KOPT-K1 (cell line): ENCODE measurements around the gene LSM10.
A peak's percentile ranks its signal among the peaks of the same experiment; 100 is the strongest.

Experiments used
- H3K27ac ChIP-seq: fragments of 200-600 bp; sonication (generic); 2 replicates; pipeline ENCODE4 v1.5.1; 2016; ENCODE audit warnings: antibody characterized with exemption, mild to moderate bottlenecking, low read depth, low read length; ENCODE audit not compliant: poor library complexity, severe bottlenecking
- H3K36me3 ChIP-seq: fragments of 200-600 bp; sonication (generic); 2 replicates; pipeline ENCODE4 v1.5.1; 2017; ENCODE audit warnings: antibody characterized with exemption, mild to moderate bottlenecking, low read length, moderate library complexity; ENCODE audit not compliant: insufficient read depth
- H3K9me3 ChIP-seq: fragments of 200-600 bp; sonication (generic); 2 replicates; pipeline ENCODE4 v1.5.1; 2017; ENCODE audit warnings: antibody characterized with exemption, low read length, mild to moderate bottlenecking; ENCODE audit not compliant: insufficient read depth, poor library complexity, severe bottlenecking

The LSM10 gene

DNA sequence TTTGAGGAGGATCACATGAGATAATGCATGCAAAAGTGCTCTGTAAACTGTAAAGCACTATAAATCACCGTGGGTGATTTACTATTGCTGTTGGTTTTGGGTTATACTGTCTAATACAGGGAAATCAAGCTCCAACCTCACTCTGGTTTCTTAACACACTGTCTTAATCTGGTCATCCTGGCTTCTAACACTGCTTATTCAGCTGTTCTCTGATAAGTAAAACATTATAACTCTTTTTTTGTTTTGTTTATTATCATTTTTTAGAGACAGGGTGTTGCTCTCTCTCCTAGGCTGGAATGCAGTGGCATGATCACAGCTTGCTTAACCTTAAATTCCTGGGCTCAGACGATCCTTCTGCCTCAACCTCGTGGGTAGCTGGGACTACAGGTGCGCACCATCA lies 21.9 kb upstream of the LSM10 start:
- Histone ChIP-seq H3K27ac (no peak overlapping the region), H3K9me3 (no peaks in the 10 kb centered on the region), H3K36me3 (no peaks in the 10 kb centered on the region)

DNA sequence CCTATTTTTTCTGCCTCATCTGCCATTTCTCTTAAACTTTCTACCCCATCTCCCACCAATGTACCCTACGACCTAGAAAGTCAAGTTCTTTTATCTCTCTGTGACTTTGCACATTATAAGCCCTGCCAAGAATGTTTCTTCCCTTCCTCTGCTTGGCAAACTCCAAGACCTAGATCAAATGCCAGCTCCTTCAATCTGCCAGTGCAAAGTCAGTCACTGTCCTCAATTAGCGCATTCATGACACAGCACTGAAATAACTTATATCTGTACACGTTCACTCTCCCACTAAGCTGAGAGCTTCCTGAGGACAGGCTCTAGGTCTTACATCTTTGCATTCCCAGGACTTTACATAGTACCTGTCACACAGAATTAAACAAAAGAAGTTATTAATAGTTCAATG lies 21.4 kb upstream of the LSM10 start:
- no peaks in the 10 kb centered on the region for H3K9me3 ChIP-seq
- no peaks in the 10 kb centered on the region for H3K36me3 ChIP-seq
- H3K27ac ChIP-seq: no peak overlapping the region

- Histone ChIP-seq H3K36me3 (no peaks in the 10 kb centered on the region), H3K27ac (no peak overlapping the region), H3K9me3 (no peaks in the 10 kb centered on the region)
These were observed 20.2 kb upstream of the LSM10 start for GRCh38 chr1:36417931-36418330.

- H3K9me3 ChIP-seq: peaks cover 4% of the 10 kb centered on the region
These were observed 18.1 kb upstream of the LSM10 start for GRCh38 chr1:36415661-36416326.

DNA sequence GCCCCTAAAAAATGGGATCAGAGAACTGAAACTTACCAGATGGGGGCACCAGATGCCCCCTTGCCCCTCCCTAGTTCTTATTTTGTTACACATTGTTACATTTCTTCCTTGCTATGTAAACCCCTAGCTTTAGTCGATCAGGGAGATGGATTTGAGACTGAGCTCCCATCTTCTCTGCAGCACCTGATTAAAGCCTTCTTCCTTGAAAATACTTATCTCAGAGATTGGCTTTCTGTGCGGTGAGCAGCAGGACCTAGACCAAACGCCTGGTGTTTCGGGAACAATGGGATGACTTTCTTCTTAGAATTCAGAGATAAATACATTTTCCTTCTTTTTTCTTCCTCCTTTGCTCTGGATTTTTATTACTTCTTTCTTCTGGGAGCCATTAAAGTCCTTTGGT lies 16.7 kb upstream of the LSM10 start:
- H3K27ac ChIP-seq: no peak overlapping the region
- peaks cover 4% of the 10 kb centered on the region for H3K9me3 ChIP-seq
- no peaks in the 10 kb centered on the region for H3K36me3 ChIP-seq

More at GRCh38 chr1:36415661-36416326, 18.1 kb upstream of the LSM10 start:
- Histone ChIP-seq H3K27ac (no peak overlapping the region), H3K36me3 (no peaks in the 10 kb centered on the region)

GRCh38 chr1:36411674-36412648 lies 14.3 kb upstream of the LSM10 start:
- peaks cover 4% of the 10 kb centered on the region for H3K9me3 ChIP-seq
- H3K27ac ChIP-seq: no peak overlapping the region
- no peaks in the 10 kb centered on the region for H3K36me3 ChIP-seq

DNA sequence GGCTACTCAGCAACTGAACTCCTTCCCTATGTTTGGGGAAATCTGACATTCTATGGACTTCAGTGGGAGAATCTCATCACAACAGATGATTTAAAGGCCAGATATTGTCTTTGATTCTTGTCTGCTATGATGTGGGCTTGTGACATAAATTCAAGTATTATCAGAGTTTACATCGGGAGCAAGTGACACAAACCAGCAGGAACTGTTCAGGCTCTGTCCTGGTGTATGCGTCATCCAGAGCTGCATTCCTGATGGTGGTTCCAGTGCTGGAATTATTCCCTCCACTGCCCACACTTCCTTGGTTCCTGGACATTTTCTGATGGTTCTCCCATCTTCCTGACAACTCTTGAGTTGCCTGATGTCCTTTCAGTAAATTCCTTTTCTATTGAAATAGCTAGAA lies 10.8 kb upstream of the LSM10 start:
- H3K9me3 ChIP-seq: peaks cover 4% of the 10 kb centered on the region
- no peaks in the 10 kb centered on the region for H3K36me3 ChIP-seq
- H3K27ac ChIP-seq: no peak overlapping the region

DNA sequence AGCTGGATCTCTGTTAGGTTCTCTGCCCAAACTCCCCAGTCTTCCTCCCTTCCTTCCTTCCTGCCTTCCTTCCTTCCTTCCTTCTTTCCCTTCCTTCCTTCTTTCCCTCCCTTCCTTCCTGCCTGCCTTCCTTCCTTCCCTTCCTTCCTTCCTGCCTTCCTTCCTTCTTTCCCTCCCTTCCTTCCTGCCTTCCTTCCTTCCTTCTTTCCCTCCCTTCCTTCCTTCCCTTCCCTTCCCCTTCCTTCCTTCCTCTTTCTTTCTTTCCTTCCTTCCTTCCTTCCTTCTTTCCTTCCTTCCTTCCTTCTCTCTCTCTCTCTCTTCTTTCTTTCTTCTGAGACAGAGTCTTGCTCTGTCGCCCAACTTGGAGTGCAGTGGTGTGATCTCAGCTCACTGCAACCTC lies 8.7 kb upstream of the LSM10 start:
- H3K9me3 ChIP-seq: peaks cover 2% of the 10 kb centered on the region
- H3K27ac ChIP-seq: no peak overlapping the region
- H3K36me3 ChIP-seq: no peaks in the 10 kb centered on the region

- Histone ChIP-seq H3K9me3 (no peaks in the 10 kb centered on the region), H3K27ac (no peak overlapping the region), H3K36me3 (no peaks in the 10 kb centered on the region)
These were observed 4.8 kb upstream of the LSM10 start for GRCh38 chr1:36402504-36402890.

DNA sequence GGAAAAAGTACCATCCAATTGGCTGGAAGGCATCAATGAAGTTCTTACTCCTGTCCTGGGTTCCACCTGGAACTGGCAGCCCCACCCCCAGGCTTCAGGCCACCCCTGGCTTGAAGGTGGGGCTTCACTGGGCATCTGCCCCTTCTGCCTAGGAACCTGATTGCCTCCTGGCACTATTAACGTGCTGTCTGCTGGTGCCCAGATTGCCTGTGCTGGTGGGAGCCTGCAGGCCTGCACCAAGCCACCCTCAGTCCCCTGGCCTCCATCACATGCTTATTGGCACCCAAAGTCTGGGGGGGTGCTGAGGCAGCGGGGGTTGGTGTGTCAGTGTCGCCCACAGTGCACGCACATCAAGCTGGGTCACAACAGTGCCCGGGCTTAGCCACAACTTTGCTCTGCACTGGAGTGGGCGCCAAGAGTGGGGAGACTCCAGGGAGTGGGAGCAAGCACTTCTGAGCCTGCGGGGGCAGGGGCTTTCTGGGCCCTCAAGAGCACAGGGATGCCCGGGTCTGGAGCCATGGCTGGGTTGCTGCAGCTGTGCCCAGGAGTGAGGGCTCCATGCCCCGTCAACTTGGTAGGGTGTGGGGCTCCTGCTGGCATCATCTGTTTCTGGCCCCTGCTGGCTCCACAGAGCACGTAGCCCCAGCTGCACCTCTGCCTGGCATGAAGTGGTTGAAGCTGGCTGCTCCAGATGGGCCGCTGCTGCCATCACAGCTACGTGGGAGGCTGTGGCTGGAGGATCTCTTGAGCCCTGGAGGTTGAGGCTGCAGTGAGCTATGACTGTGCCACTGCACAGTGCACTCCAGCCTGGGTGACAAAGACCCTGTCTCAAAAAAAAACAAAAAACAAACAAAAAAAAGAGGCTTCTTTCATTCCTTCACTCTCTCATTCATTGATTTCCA lies 4.1 kb upstream of the LSM10 start:
- H3K27ac ChIP-seq: no peak overlapping the region
- H3K36me3 ChIP-seq: no peaks in the 10 kb centered on the region
- H3K9me3 ChIP-seq: no peaks in the 10 kb centered on the region

DNA sequence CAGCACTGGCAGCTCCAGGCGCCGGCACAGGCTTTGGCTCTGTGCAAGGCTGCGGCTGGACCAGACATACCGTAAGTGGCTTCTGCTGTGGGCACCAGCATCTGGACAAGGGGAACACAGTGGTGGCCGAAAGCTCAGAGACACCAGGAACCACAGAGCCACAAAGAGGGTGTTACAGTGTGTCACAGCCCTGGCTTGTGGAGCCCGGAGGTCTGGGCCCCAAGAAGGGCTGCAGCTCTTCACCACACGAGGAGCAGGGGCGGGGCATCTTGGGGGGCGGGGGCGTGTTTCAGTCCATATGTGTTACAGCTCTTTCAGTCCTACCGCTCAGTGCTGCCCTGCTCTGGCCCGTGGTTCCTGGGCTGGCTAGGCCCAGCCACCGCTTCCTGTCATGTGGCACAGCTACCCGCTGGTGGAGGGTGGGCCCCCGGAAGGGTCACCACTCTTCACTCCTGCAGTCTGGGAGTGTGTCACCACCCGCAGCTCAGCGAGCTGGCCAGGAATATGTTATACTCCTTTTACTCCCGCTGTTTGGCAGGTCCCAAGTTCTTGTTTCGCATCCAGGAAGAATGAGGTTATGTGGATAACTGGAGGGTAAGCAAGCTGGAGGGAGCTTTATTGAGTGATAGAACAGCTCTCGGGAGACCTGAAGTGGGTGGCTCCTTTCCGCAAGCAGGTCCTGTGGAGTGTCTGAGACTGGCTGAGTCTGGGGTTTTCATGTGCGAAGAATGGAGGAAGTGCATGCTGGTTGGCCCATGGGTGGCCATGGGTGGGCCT lies 3.3 kb upstream of the LSM10 start:
- Histone ChIP-seq H3K9me3 (no peaks in the 10 kb centered on the region), H3K27ac (no peak overlapping the region), H3K36me3 (no peaks in the 10 kb centered on the region)

DNA sequence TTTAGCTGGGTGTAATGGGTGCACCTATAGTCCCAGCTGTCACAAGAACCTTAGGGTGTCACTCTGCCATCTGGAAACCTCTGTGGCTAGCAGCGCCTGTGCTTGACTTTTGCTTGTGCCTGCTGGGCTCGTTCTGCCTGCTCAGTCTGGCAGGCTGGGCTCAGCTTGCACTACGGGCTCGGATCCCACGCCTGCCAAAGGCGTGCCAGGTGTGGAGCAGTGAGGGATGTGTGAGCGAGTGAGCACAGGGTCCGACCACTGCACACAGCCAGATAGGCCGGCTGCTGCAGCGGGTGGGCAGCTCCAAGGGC lies 2.8 kb upstream of the LSM10 start:
- Histone ChIP-seq H3K27ac (no peak overlapping the region), H3K9me3 (no peaks in the 10 kb centered on the region), H3K36me3 (no peaks in the 10 kb centered on the region)

- no peak overlapping the region for H3K27ac ChIP-seq
- peaks cover 9% of the 10 kb centered on the region for H3K36me3 ChIP-seq
- no peaks in the 10 kb centered on the region for H3K9me3 ChIP-seq
These were observed 766 bp upstream of the LSM10 start for GRCh38 chr1:36398370-36398977.

GRCh38 chr1:36397083-36397377 lies 678 bp downstream of the LSM10 start:
- H3K9me3 ChIP-seq: no peaks in the 10 kb centered on the region
- peak overlapping the region; percentile 65 for H3K27ac ChIP-seq
- peaks cover 23% of the 10 kb centered on the region for H3K36me3 ChIP-seq
